ENCODE measurements around the gene FKBP5.

The FKBP5 gene

DNA sequence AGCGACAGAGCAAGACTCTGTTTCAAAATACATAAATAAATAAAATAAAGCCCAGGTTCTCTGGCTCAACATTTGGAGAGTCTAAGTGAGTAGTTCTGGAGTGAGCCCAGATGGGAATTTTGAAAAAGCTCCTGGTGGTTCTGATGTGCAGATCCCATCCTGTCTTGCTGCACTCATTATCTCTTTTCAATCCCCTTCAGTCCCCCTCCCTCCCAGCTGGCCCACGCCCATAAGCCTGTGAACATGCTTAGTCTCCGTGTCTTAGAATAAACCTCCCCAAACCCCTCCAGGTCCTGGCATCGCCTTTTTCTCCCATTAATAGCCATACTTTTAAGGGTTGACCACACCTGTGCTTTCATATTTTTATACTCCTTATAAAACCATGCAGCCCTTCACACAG is 156.6 kb downstream of the FKBP5 start:
- no peak for DNase-seq

DNA sequence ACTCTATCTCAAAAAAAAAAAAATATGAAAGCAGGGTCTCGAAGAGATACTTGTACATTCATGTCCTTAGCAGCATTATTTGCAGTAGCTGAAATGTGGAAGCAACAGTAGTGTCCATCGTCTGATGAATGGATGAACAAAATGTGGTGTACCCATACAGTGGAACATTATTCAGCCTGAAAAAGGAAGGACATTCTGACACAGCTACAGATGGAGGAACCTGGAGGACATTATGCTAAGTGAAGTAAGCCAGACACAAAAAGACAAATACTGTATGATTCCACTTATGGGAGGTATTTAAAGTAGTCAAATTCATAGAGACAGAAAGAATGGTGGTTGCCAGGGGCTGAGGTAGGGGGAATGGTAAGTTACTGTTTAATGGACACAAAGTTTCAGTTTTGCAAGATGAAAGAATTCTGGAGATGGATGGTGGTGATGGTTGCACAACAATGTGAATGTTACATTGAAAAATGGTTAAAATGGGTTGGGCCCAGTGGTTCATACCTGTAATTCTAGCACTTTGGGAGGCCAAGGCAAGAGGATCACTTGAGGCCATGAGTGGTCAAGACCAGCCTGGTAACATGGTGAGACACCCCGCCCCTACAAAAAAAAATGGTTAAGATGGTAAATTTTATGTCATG is 164.2 kb downstream of the FKBP5 start:
- DNase-seq = no peak
